HepG2 (cell line): ENCODE data around the gene HMCN1. TPM values are rescaled to one million over a fixed set of nuclear protein-coding genes. Genes with fewer than 3 reads are reported as not detected.

Experiments used
- FLYWCH1 ChIP-seq: sonication (generic); formaldehyde crosslinking; IDR thresholded peaks from 2 replicates; pipeline ENCODE4 v1.8.1; 2023; ENCODE audit warnings: mild to moderate bottlenecking, missing genetic modification reagents
- HMG20A ChIP-seq: IDR thresholded peaks from 2 replicates; pipeline ENCODE4 v1.6.1; 2016; ENCODE audit warnings: borderline replicate concordance
- RNF2 ChIP-seq: fragments of 450-650 bp; conservative IDR thresholded peaks from 2 replicates; pipeline ENCODE4 v1.6.1; 2016; ENCODE audit warnings: low read depth
- ZNF121 ChIP-seq: sonication (generic); formaldehyde crosslinking; IDR thresholded peaks from 2 replicates; pipeline ENCODE4 v1.5.0; 2020; ENCODE audit warnings: mild to moderate bottlenecking, missing genetic modification reagents
- ZNF33A ChIP-seq: sonication (generic); formaldehyde crosslinking; IDR thresholded peaks from 2 replicates; pipeline ENCODE4 v1.5.1; 2020; ENCODE audit warnings: missing genetic modification reagents, mild to moderate bottlenecking, moderate library complexity, borderline replicate concordance
- ZNF446 ChIP-seq: sonication (generic); formaldehyde crosslinking; IDR thresholded peaks from 2 replicates; pipeline ENCODE4 v1.5.0; 2020; ENCODE audit warnings: mild to moderate bottlenecking, missing genetic modification reagents
- polyA plus RNA-seq, 8 experiments: library from polyadenylated mRNA; depleted of rRNA in 3 of 8; stranded (reverse) in 7 of 8; unstranded in 1 of 8; fragments of >200 nt; fragmentation: Illumina TruSeq in 4 of 8; extraction: Trizol in 4 of 8; gene quantifications; 2 replicates each; pipeline versions ENCODE4 v1.2.1 to v1.2.3, GENCODE V29; 2011 to 2016; ENCODE audit warnings: low read depth in 4 of 8, missing spikeins in 1 of 8, mixed read lengths in 1 of 8; ENCODE audit not compliant: insufficient read depth in 1 of 8
- total RNA-seq, 5 experiments: library from RNA; depleted of rRNA; stranded (reverse); fragments of >200 nt; fragmentation: Illumina TruSeq; extraction: Trizol; gene quantifications; 2 replicates each; pipeline ENCODE4 v1.2.3, GENCODE V29; 2016; ENCODE audit warnings: low read depth in 1 of 5
- TF ChIP-seq, protein P1 (sequence below): IDR thresholded peaks from 2 replicates; pipeline ENCODE4 v1.6.1; 2012; ENCODE audit warnings: low read length, improper control_type of control experiment
- TF ChIP-seq, protein P2 (sequence below): sonication (generic); formaldehyde crosslinking; IDR thresholded peaks from 2 replicates; pipeline ENCODE4 v1.5.1; 2020; ENCODE audit warnings: mild to moderate bottlenecking, moderate library complexity, missing genetic modification reagents
- TF ChIP-seq, protein P3 (sequence below): sonication (generic); formaldehyde crosslinking; IDR thresholded peaks from 2 replicates; pipeline ENCODE4 v1.4.0; 2020; ENCODE audit warnings: mild to moderate bottlenecking, missing genetic modification reagents

HMCN1 gene
- total and polyA plus RNA-seq, 2 of the 13 experiments (the other 11 are each of a cell fraction or from before 2014, with no cell fraction given) = 0.03 TPM; not detected in 1

DNA sequence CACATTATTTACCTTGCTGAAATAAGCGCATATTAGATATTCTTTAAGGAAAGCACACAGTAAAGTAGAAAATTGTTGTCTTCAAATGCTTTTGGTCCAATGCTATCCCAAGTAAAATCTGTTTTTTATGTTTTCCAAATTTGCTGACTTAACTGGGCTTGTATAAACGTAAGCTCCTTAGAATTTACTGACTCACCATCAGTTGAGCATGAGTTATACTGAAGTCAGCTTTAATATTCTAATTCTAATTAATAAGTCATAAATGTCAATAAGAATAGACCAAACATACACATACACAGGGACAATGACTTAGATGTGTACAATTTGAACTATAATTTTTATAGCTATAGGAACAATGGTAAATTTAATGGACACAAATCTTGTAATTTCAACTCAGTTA, 321.7 kb downstream of the HMCN1 start (continued):
- no peak for TF ChIP-seq ZNF446
- TF ChIP-seq FLYWCH1 (CRISPR knock-in tag) = no peak
- no peak for TF ChIP-seq HMG20A
- no peak for TF ChIP-seq ZNF121 (CRISPR knock-in tag)
- TF ChIP-seq, protein P1, sequence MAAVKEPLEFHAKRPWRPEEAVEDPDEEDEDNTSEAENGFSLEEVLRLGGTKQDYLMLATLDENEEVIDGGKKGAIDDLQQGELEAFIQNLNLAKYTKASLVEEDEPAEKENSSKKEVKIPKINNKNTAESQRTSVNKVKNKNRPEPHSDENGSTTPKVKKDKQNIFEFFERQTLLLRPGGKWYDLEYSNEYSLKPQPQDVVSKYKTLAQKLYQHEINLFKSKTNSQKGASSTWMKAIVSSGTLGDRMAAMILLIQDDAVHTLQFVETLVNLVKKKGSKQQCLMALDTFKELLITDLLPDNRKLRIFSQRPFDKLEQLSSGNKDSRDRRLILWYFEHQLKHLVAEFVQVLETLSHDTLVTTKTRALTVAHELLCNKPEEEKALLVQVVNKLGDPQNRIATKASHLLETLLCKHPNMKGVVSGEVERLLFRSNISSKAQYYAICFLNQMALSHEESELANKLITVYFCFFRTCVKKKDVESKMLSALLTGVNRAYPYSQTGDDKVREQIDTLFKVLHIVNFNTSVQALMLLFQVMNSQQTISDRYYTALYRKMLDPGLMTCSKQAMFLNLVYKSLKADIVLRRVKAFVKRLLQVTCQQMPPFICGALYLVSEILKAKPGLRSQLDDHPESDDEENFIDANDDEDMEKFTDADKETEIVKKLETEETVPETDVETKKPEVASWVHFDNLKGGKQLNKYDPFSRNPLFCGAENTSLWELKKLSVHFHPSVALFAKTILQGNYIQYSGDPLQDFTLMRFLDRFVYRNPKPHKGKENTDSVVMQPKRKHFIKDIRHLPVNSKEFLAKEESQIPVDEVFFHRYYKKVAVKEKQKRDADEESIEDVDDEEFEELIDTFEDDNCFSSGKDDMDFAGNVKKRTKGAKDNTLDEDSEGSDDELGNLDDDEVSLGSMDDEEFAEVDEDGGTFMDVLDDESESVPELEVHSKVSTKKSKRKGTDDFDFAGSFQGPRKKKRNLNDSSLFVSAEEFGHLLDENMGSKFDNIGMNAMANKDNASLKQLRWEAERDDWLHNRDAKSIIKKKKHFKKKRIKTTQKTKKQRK = no peak
- TF ChIP-seq, protein P2, sequence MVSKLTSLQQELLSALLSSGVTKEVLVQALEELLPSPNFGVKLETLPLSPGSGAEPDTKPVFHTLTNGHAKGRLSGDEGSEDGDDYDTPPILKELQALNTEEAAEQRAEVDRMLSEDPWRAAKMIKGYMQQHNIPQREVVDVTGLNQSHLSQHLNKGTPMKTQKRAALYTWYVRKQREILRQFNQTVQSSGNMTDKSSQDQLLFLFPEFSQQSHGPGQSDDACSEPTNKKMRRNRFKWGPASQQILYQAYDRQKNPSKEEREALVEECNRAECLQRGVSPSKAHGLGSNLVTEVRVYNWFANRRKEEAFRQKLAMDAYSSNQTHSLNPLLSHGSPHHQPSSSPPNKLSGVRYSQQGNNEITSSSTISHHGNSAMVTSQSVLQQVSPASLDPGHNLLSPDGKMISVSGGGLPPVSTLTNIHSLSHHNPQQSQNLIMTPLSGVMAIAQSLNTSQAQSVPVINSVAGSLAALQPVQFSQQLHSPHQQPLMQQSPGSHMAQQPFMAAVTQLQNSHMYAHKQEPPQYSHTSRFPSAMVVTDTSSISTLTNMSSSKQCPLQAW (CRISPR knock-in tag) = no peak
- TF ChIP-seq ZNF33A (CRISPR knock-in tag) = no peak
- no peak for TF ChIP-seq RNF2
- TF ChIP-seq, protein P3, sequence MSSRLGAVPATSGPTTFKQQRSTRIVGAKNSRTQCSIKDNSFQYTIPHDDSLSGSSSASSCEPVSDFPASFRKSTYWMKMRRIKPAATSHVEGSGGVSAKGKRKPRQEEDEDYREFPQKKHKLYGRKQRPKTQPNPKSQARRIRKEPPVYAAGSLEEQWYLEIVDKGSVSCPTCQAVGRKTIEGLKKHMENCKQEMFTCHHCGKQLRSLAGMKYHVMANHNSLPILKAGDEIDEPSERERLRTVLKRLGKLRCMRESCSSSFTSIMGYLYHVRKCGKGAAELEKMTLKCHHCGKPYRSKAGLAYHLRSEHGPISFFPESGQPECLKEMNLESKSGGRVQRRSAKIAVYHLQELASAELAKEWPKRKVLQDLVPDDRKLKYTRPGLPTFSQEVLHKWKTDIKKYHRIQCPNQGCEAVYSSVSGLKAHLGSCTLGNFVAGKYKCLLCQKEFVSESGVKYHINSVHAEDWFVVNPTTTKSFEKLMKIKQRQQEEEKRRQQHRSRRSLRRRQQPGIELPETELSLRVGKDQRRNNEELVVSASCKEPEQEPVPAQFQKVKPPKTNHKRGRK (CRISPR knock-in tag) = no peak
